HCT116 (cell line): ENCODE data around the gene GABARAP. TPM values are rescaled to one million over a fixed set of nuclear protein-coding genes. Genes with fewer than 3 reads are reported as not detected.

Source experiments
- ATAC-seq: fragments of 200-7000 bp; cut with Tn5 transposase; 2 replicates; pipeline ENCODE4 v1.9.1; 2020; ENCODE audit warnings: mild to moderate bottlenecking, moderate library complexity
- BruUV-seq: library from RNA; stranded (reverse); fragments of 400-500 nt; replicated peaks from 2 replicates; lab custom pipeline; 2021; lab: Mats Ljungman, UMichigan
- CTCF ChIA-PET: fragments of 300-600 bp; sonication (Branson Sonifier 250); formaldehyde crosslinking; loops from one replicate; lab custom pipeline; 2021; ENCODE audit warnings: antibody characterized with exemption; lab: Charles Lee
- POLR2A ChIA-PET: fragments of 300-600, 350-600 bp; sonication (Branson Sonifier 250); formaldehyde crosslinking; loops from one replicate; lab custom pipeline; 2021; ENCODE audit warnings: antibody characterized with exemption; lab: Charles Lee
- RAD21 ChIA-PET, 2 experiments: fragments of 300-600 bp; sonication (Branson Sonifier 250); formaldehyde crosslinking; loops; one replicate each; lab custom pipeline; 2023; ENCODE audit warnings: low total read pairs in 2 of 2; ENCODE audit not compliant: uncharacterized antibody in 2 of 2, unreplicated experiment in 2 of 2, low non-redundant PET in 1 of 2; lab: Charles Lee
- DNase-seq: peaks from one replicate; pipeline ENCODE4 v3.0.0-alpha.2; 2010; ENCODE audit warnings: low read depth, low spot score
- H2AFZ ChIP-seq: fragments of 200-600 bp; shearing (Covaris generic), sonication (generic); 2 replicates; pipeline ENCODE4 v1.6.1; 2017; ENCODE audit warnings: low read depth, mixed run types, mixed read lengths, antibody characterized with exemption, low read length; ENCODE audit not compliant: poor library complexity, severe bottlenecking
- H3K27ac ChIP-seq: 2 replicates; pipeline ENCODE4 v1.5.1; 2012; ENCODE audit warnings: low read depth, low read length
- H3K27me3 ChIP-seq: fragments of 200-600 bp; sonication (generic); 2 replicates; pipeline ENCODE4 v1.6.1; 2016; ENCODE audit warnings: mixed run types, low read length, mixed read lengths; ENCODE audit not compliant: insufficient read depth
- H3K36me3 ChIP-seq, 2 experiments: fragments of 200-500 bp in 1 of 2; fragments of 200-600 bp in 1 of 2; sonication (Bioruptor generic) in 1 of 2; sonication (generic) in 1 of 2; 2 replicates each; pipeline versions ENCODE4 v1.5.1 to v1.6.1; 2014 to 2016; ENCODE audit warnings: low read length in 2 of 2, inconsistent platforms in 1 of 2, mixed read lengths in 1 of 2, mixed run types in 1 of 2; ENCODE audit not compliant: insufficient read depth in 2 of 2, control insufficient read depth in 1 of 2
- H3K4me1 ChIP-seq, 2 experiments: fragments of 200-600 bp in 1 of 2; sonication (generic) in 1 of 2; 2 replicates each; pipeline versions ENCODE4 v1.5.1 to v1.6.1; 2012 to 2017; ENCODE audit warnings: low read length in 2 of 2, inconsistent platforms in 1 of 2, mild to moderate bottlenecking in 1 of 2, mixed read lengths in 1 of 2, mixed run types in 1 of 2, moderate library complexity in 1 of 2; ENCODE audit not compliant: insufficient read depth in 2 of 2, control insufficient read depth in 1 of 2
- H3K4me2 ChIP-seq: fragments of 200-600 bp; sonication (generic); 2 replicates; pipeline ENCODE4 v1.6.1; 2017; ENCODE audit warnings: mixed run types, low read length, mixed read lengths
- H3K4me3 ChIP-seq, 2 experiments: fragments of 200-600 bp in 1 of 2; sonication (generic) in 1 of 2; replicated peaks in 1 of 2; 2 replicates each; pipeline ENCODE4 v1.5.1; 2011 to 2016; ENCODE audit warnings: low read length in 2 of 2, control low read depth in 1 of 2, low read depth in 1 of 2, mild to moderate bottlenecking in 1 of 2, mixed read lengths in 1 of 2, mixed run types in 1 of 2
- H3K79me2 ChIP-seq: fragments of 200-600 bp; sonication (generic); 2 replicates; pipeline ENCODE4 v1.6.1; 2017; ENCODE audit warnings: mild to moderate bottlenecking, mixed run types, low read length, moderate library complexity, mixed read lengths; ENCODE audit not compliant: insufficient read depth
- H3K9ac ChIP-seq: fragments of 200-600 bp; sonication (generic); 2 replicates; pipeline ENCODE4 v1.6.1; 2016; ENCODE audit warnings: low read length, mixed read lengths
- H3K9me2 ChIP-seq: fragments of 200-600 bp; sonication (generic), shearing (Covaris generic); 2 replicates; pipeline ENCODE4 v1.6.1; 2017; ENCODE audit warnings: mixed run types, mild to moderate bottlenecking, moderate library complexity; ENCODE audit not compliant: insufficient read depth
- H3K9me3 ChIP-seq, 2 experiments: fragments of 200-500 bp in 1 of 2; fragments of 200-600 bp in 1 of 2; sonication (Bioruptor generic) in 1 of 2; sonication (generic) in 1 of 2; 2 replicates each; pipeline ENCODE4 v1.6.1; 2014 to 2017; ENCODE audit warnings: low read length in 2 of 2, mixed read lengths in 2 of 2, inconsistent platforms in 1 of 2, low read depth in 1 of 2, mild to moderate bottlenecking in 1 of 2, mixed run types in 1 of 2, moderate library complexity in 1 of 2; ENCODE audit not compliant: control insufficient read depth in 1 of 2, insufficient read depth in 1 of 2
- H4K20me1 ChIP-seq: fragments of 200-600 bp; sonication (generic), shearing (Covaris generic); 2 replicates; pipeline ENCODE4 v1.6.1; 2017; ENCODE audit warnings: mixed run types, mild to moderate bottlenecking, moderate library complexity; ENCODE audit not compliant: insufficient read depth
- EZH2phosphoT487 ChIP-seq: fragments of 200-600 bp; IDR thresholded peaks from 2 replicates; pipeline ENCODE4 v1.6.1; 2018; ENCODE audit warnings: antibody characterized with exemption, borderline replicate concordance
- FOSL1 ChIP-seq: IDR thresholded peaks from 2 replicates; pipeline ENCODE4 v1.6.1; 2012; ENCODE audit warnings: low read depth
- JUND ChIP-seq: IDR thresholded peaks from 2 replicates; pipeline ENCODE4 v1.6.1; 2012
- SP1 ChIP-seq: IDR thresholded peaks from 2 replicates; pipeline ENCODE4 v1.6.1; 2012; ENCODE audit warnings: low read depth
- YY1 ChIP-seq: IDR thresholded peaks from 2 replicates; pipeline ENCODE4 v1.6.1; 2011; ENCODE audit warnings: low read length, low read depth, moderate library complexity, mild to moderate bottlenecking; ENCODE audit not compliant: insufficient replicate concordance; ENCODE audit errors: extremely low read depth
- intact Hi-C: fragments of 100-400 bp; cut with micrococcal nuclease; formaldehyde crosslinking; loops from 2 replicates; pipeline ENCODE4 v1.10.0; 2022
- total RNA-seq: library from RNA; stranded (reverse); gene quantifications from one replicate; pipeline ENCODE4 v1.2.1, GENCODE V29; 2021; ENCODE audit not compliant: unreplicated experiment

GABARAP gene
- total RNA-seq, 1 experiment from 2014 or later = 287 TPM

GRCh38 chr17:7192271-7192937 lies 49.8 kb downstream of the GABARAP start:
- Histone ChIP-seq H2AFZ (no peak overlapping the region), H3K27me3 (no peaks in the 10 kb centered on the region), H3K4me2 (no peak overlapping the region), H3K27ac (no peak overlapping the region), H4K20me1 (no peaks in the 10 kb centered on the region), H3K9me3 (no peaks in the 10 kb centered on the region), H3K4me1 (peaks cover 0 to 5% of the 10 kb centered on the region in 2 experiments; a peak in 1 of 4 replicates), H3K4me3 (no peak overlapping the region), H3K79me2 (no peaks in the 10 kb centered on the region), H3K9me2 (no peaks in the 10 kb centered on the region), H3K9ac (no peak overlapping the region), H3K36me3 (no peaks in the 10 kb centered on the region)
- TF ChIP-seq EZH2phosphoT487 (no peak), JUND (no peak)
- intact Hi-C loops = no loop called here
- BruUV-seq = no TSS peak
- CTCF ChIA-PET = no interaction called here
- POLR2A ChIA-PET = no interaction called here
- ATAC-seq = no peak
- RAD21 ChIA-PET = no interaction called here
- DNase-seq = no peak

DNA sequence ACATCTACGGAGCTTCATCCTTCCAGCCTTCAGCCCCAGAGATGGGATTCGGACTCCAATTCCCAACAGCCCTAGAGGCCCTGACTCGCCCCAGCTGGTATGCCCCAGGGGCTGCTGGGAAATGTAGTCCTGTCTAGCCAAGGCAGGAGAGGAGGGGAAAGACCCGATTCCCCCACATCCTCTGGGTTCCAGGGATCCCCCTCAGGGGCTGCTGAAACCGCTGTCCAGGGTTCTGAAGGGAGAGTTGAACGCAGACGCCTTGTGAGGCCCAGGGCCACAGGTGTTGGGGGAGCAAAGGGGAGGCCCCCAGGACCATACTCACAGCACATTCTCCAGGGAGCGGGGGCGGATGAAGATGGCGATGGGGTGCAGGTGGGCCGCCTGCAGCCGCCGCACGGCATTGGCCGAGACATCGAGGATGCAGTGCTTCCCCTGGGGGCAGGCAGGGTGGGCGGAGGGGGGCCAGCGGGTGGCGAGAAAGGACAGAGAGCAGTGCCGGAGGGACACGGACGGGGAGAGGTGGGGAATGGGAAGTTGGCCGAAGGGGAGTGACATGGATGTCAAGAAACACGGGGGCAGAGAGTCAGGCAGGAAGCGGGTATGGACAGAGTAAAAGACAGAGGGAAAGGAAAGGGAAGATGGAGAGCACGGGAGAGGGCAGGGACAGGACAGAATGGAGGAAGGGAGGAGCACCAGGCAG lies 50.5 kb downstream of the GABARAP start:
- intact Hi-C loops = no loop called here
- Histone ChIP-seq H4K20me1 (no peaks in the 10 kb centered on the region), H2AFZ (no peak overlapping the region), H3K27me3 (no peaks in the 10 kb centered on the region), H3K4me1 (no peaks in the 10 kb centered on the region; a peak in 1 of 4 replicates), H3K9ac (no peak overlapping the region), H3K9me3 (no peaks in the 10 kb centered on the region), H3K4me3 (no peak overlapping the region), H3K9me2 (no peaks in the 10 kb centered on the region), H3K4me2 (no peak overlapping the region), H3K27ac (no peak overlapping the region), H3K36me3 (no peaks in the 10 kb centered on the region), H3K79me2 (no peaks in the 10 kb centered on the region)
- ATAC-seq = peak; percentile 94
- TF ChIP-seq FOSL1 = peak; percentile 55; the same call in 1 of the 2 replicates
- TF ChIP-seq YY1 = peak; percentile 54
- no peak for TF ChIP-seq SP1
- no TSS peak for BruUV-seq
- ChIA-PET RAD21 (interaction anchor here in 1 of 2 experiments (0.6 kb wide), 1 partner anchor 174 kb away, joined by 7 read pairs; no protein-coding TSS in a partner anchor), CTCF (interaction anchor here (0.6 to 1.1 kb wide), 2 partner anchors 14 to 19 kb away, joined by 3 to 5 read pairs; no protein-coding TSS in a partner anchor), POLR2A (no interaction called here)
- DNase-seq = no peak
